KOPT-K1 (cell line): ENCODE data around the gene JARID2.

ENCODE experiments used
- H3K27ac ChIP-seq: fragments of 200-600 bp; sonication (generic); 2 replicates; pipeline ENCODE4 v1.5.1; 2016; ENCODE audit warnings: antibody characterized with exemption, mild to moderate bottlenecking, low read depth, low read length; ENCODE audit not compliant: poor library complexity, severe bottlenecking
- H3K36me3 ChIP-seq: fragments of 200-600 bp; sonication (generic); 2 replicates; pipeline ENCODE4 v1.5.1; 2017; ENCODE audit warnings: antibody characterized with exemption, mild to moderate bottlenecking, low read length, moderate library complexity; ENCODE audit not compliant: insufficient read depth
- H3K9me3 ChIP-seq: fragments of 200-600 bp; sonication (generic); 2 replicates; pipeline ENCODE4 v1.5.1; 2017; ENCODE audit warnings: antibody characterized with exemption, low read length, mild to moderate bottlenecking; ENCODE audit not compliant: insufficient read depth, poor library complexity, severe bottlenecking

JARID2 gene

GRCh38 chr6:15502446-15503345 is 256.8 kb downstream of the JARID2 start:
- H3K36me3 ChIP-seq: peaks cover 100% of the 10 kb centered on the region

DNA sequence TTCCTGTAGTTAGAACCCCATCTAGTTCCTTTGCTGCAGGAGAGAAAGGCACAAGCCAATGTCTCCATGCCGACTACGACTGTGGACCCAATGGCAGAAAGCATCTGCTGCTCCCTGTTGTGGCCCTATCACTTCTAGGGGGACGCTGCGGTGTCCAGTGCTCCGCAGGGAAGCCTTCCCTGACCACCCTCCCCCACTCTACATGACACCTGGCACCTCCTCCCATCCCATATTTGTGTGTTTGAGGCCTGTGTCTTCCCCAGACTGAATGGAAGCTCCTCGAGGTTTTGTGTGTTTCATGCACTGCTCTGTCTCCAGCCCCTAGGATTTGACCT is 257.4 kb downstream of the JARID2 start:
- Histone ChIP-seq H3K27ac (no peak overlapping the region), H3K9me3 (no peaks in the 10 kb centered on the region), H3K36me3 (peaks cover 100% of the 10 kb centered on the region)

More at GRCh38 chr6:15502446-15503345, 256.8 kb downstream of the JARID2 start:
- Histone ChIP-seq H3K9me3 (no peaks in the 10 kb centered on the region), H3K27ac (no peak overlapping the region)

DNA sequence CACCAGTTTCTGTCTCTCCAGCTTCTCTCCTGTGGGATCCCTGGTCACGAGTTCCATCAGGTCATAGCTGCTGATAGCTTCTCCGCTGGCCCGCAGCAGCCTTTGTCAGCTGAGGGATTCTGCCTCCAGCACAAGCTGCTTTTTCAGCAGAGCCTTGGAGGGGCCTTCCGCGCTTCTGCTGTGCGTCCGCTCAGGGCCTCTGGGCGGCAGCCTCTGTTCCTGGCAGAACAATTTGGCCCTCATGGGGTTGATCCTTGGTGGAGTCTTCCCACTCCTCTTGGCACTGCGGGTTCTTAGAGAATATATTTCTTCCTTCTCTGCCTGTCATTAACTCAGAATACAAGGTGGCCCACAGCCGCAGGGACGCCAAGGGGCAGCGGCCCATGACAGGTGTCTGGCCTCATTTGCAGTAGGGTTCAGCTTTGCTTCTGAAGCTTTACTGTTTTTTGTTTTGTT is 258.2 kb downstream of the JARID2 start:
- Histone ChIP-seq H3K27ac (no peak overlapping the region), H3K9me3 (no peaks in the 10 kb centered on the region), H3K36me3 (peaks cover 100% of the 10 kb centered on the region)

DNA sequence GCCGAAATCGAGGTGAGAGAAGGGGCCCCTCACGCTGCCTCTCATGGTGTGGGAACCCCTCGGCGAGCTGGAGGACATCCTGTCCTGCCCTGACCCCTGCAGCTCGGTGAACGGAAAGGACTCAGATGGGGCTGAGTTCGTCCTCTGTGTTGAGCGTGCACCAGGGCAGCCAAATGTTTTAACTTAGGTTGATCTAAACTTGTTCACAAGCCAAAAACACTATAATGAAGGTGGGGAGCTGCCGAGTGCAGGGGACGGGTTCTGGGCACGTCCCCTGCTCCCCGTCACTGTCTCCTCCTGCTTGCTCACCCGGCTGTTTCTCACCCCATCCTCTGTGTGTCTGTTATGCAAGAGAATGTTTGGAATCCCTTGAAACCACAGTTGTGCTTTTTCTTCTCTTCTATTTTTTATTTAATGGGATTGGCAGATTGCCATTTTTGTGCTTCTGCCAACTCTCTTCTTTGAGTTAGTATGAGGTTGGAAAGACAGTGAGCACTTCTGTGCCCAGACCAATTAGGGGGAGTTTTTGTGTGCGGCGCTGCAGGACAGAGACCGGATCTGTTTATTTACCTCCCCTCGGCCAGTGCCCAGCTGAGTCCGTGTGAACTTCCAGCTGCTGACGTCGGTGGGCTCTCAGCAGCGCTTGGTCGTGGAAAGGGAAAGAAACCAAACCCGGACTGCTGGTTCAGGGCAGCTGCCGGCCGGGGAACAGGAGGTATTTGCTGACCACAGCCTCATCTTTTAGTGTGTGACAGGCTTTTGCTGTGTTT is 258.9 kb downstream of the JARID2 start:
- peaks cover 100% of the 10 kb centered on the region for H3K36me3 ChIP-seq
- H3K9me3 ChIP-seq: no peaks in the 10 kb centered on the region
- H3K27ac ChIP-seq: no peak overlapping the region

- peaks cover 100% of the 10 kb centered on the region for H3K36me3 ChIP-seq
- no peak overlapping the region for H3K27ac ChIP-seq
- no peaks in the 10 kb centered on the region for H3K9me3 ChIP-seq
Observed at GRCh38 chr6:15505463-15505918, 259.6 kb downstream of the JARID2 start.

- H3K27ac ChIP-seq: no peak overlapping the region
- H3K36me3 ChIP-seq: peaks cover 100% of the 10 kb centered on the region
- no peaks in the 10 kb centered on the region for H3K9me3 ChIP-seq
Observed at GRCh38 chr6:15506066-15506465, 260.2 kb downstream of the JARID2 start.

- Histone ChIP-seq H3K36me3 (peaks cover 100% of the 10 kb centered on the region), H3K9me3 (no peaks in the 10 kb centered on the region)
Observed at GRCh38 chr6:15507221-15507620, 261.4 kb downstream of the JARID2 start.

GRCh38 chr6:15507746-15508145 is 261.9 kb downstream of the JARID2 start:
- peaks cover 100% of the 10 kb centered on the region for H3K36me3 ChIP-seq
- H3K27ac ChIP-seq: no peak overlapping the region
- H3K9me3 ChIP-seq: no peaks in the 10 kb centered on the region

More at GRCh38 chr6:15507221-15507620, 261.4 kb downstream of the JARID2 start:
- H3K27ac ChIP-seq: no peak overlapping the region

DNA sequence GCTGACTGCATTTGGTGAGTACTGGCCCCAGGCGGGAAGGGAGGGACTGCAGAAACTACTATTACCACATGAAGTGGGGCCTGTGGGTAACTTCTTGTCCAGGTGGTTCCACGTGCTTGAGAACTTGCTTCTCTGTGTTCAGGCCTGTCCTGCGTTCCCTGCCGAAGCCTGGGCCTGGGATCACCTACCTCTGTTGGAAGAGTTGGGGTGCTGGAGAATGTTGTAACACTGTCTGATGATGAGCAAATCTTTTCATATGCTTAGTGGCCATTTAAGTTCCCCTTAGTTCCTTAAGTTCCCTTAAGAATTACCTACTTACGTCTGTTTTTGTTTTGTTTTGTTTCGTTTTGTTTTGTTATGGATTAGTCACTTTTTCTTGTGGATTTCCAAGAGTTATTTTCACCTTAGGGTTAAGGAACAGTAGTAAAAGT is 262.6 kb downstream of the JARID2 start:
- peaks cover 100% of the 10 kb centered on the region for H3K36me3 ChIP-seq
- no peaks in the 10 kb centered on the region for H3K9me3 ChIP-seq
- H3K27ac ChIP-seq: no peak overlapping the region

GRCh38 chr6:15508931-15509330 is 263.1 kb downstream of the JARID2 start:
- no peaks in the 10 kb centered on the region for H3K9me3 ChIP-seq
- peaks cover 100% of the 10 kb centered on the region for H3K36me3 ChIP-seq
- H3K27ac ChIP-seq: no peak overlapping the region

- no peak overlapping the region for H3K27ac ChIP-seq
- no peaks in the 10 kb centered on the region for H3K9me3 ChIP-seq
- peaks cover 100% of the 10 kb centered on the region for H3K36me3 ChIP-seq
Observed at GRCh38 chr6:15509335-15509933, 263.6 kb downstream of the JARID2 start.

GRCh38 chr6:15510121-15510520 is 264.3 kb downstream of the JARID2 start:
- no peak overlapping the region for H3K27ac ChIP-seq
- H3K36me3 ChIP-seq: peaks cover 100% of the 10 kb centered on the region
- H3K9me3 ChIP-seq: no peaks in the 10 kb centered on the region

DNA sequence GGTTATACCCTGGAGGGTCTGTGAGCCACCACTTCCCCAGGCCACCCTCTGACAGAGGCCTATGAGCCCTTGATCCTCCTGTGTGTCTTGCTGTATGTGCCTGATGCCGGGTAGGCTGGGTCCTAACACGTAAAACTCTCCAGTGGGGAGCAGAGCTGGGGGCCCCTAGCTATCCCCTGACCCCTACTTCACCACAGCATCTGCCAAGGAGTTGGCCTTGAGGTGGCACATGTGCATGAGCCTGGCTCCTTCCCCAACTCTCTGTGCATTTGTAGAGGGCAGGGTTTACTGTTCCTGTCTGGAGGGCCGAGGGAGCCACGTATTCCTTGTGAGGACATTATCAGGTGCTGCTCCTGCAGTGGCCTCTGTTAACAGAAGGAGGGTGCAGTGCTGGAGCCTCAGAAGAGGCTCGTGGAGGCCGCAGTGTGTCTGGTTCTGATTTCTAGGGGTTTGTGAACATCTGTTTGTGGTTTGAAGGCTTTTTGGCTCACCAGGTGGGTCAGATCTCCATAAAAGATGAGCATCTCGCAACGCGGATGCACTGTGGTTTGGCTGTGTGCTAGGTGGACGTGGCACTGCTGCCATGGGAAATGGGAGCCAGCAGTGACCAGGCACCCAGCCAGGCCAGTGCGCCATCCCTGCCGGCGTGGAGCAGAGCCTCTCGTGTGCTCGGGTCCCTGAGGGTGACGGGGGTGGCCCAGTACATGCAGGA is 264.8 kb downstream of the JARID2 start:
- Histone ChIP-seq H3K36me3 (peaks cover 100% of the 10 kb centered on the region), H3K27ac (no peak overlapping the region), H3K9me3 (no peaks in the 10 kb centered on the region)

- Histone ChIP-seq H3K36me3 (peaks cover 100% of the 10 kb centered on the region), H3K9me3 (no peaks in the 10 kb centered on the region), H3K27ac (no peak overlapping the region)
Observed at GRCh38 chr6:15511248-15512125, 265.6 kb downstream of the JARID2 start.
